ENCODE measurements around the gene IGSF8. TPM values are rescaled to one million over a fixed set of nuclear protein-coding genes. Genes with fewer than 3 reads are reported as not detected.

IGSF8 gene
- total RNA-seq, 1 experiment from 2014 or later: 14.0 TPM

DNA sequence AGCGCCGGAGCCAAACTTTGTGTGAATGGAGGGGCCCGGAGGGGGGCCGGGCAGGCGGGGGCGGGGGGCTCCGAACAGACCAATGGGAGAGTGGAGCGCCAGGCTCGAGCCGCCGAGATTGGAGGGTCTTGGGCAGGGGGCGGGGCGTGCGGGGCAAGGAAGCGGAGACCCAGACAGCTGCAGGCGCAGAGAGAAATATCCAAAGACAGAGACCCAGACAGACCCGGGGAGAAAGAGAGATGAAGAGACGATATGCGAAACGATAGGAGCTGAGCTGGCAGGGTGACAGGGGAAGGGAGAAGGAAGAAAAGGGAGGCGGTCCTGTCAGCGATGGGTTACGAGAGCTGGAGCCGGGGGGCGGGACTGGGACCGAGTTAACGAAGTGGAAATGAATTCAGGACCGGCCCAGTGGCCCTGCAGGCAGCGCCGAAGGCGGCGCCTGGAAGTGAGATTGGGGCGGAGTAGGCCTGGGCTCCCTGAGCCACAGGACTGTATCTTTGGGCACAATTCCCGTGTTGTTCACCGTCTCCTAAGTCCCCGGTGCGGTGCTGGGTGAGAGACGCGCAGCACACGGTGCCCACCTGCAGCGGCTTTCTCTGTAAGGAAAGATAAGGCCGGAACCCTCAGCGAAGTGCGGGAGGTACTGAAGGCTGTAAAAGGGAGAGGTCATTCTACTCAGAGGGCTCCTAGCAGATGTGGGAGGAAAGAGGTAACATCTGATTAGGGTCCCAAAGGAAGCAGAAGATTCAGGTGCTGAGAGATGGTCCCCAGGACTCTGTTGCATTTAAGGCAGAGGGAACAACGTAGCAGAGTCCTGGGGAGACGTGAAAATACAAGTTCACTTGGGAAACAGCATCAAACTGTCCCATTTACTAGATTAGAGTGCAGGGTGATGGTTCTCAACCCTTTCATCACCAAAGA, 27.9 kb downstream of the IGSF8 start:
- TF ChIP-seq, protein P1, sequence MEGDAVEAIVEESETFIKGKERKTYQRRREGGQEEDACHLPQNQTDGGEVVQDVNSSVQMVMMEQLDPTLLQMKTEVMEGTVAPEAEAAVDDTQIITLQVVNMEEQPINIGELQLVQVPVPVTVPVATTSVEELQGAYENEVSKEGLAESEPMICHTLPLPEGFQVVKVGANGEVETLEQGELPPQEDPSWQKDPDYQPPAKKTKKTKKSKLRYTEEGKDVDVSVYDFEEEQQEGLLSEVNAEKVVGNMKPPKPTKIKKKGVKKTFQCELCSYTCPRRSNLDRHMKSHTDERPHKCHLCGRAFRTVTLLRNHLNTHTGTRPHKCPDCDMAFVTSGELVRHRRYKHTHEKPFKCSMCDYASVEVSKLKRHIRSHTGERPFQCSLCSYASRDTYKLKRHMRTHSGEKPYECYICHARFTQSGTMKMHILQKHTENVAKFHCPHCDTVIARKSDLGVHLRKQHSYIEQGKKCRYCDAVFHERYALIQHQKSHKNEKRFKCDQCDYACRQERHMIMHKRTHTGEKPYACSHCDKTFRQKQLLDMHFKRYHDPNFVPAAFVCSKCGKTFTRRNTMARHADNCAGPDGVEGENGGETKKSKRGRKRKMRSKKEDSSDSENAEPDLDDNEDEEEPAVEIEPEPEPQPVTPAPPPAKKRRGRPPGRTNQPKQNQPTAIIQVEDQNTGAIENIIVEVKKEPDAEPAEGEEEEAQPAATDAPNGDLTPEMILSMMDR (conservative IDR thresholded peaks at IDR 0.05; ENCODE audit: low read depth, low read length): no peak
- TF ChIP-seq EZH2 (IDR thresholded peaks at IDR 0.05; ENCODE audit: borderline replicate concordance, low read depth, low read length, poor library complexity, severe bottlenecking): no peak
- ChIA-PET POLR2A (ENCODE audit: low non-redundant PET) (no interaction called here), CTCF (interaction anchor here (0.8 to 1.0 kb wide), 2 partner anchors 8 to 15 kb away, joined by 3 read pairs; no protein-coding TSS in a partner anchor)
- H3K36me3 ChIP-seq (ENCODE audit: insufficient read depth, low read length, poor library complexity, severe bottlenecking): no peaks in the 10 kb centered on the region
- peaks cover 11% of the 10 kb centered on the region for H3K27me3 ChIP-seq (replicated peaks; ENCODE audit: insufficient read depth, low read depth, low read length, poor library complexity)
- H3K4me3 ChIP-seq (ENCODE audit: low read depth, low read length, poor library complexity, severe bottlenecking): peak overlapping the region; percentile 47
- no peaks in the 10 kb centered on the region for H3K4me1 ChIP-seq (ENCODE audit: insufficient read depth, low read length, poor library complexity, severe bottlenecking)
- no peak overlapping the region for H3K27ac ChIP-seq (ENCODE audit: low read depth, low read length, poor library complexity, severe bottlenecking)
- H3K9me3 ChIP-seq (ENCODE audit: low read depth, low read length, poor library complexity, severe bottlenecking): no peaks in the 10 kb centered on the region
- DNase-seq (ENCODE audit: low spot score): peak; percentile 86
- intact Hi-C loops (cut with micrococcal nuclease; ENCODE audit: unreplicated experiment): no loop called here
- no TSS peak for BruUV-seq (replicated peaks)

DNA sequence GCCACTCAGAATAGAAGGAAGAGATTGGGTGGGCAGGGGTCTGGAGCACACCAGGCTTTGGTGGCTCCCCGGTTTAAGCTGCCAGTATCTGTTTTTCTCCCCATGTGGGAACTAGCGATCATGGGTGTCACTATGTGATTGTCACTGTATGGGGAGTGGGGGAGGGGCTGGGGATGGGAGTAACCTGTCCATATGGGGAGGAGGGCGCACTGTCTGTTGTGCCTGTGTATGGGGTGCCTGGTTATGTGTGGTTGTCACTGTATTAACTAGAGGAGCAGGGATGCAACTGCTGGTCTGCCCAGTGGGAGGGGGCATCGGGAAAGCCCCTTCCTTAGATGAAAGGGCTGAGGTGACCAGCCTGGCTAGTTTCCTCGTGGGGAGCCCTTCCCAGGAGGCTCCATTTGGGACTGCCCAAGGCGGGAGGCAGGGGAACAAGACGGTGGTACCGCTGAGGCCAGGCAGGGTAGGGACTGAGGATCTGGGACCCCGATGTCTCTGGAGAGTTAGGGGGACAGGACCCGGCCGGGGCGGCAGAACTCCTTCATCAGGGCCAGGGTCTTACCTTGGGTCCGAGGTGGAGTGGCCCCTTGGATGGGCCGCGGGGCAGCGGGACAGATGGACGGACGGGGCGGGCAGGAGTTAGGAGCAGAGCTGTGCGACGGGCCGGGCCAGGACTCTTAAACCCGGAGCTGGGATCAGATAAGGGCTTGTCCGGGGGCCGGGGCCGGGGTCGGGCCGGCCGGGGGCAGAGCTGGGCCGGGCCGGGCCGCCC, 28.8 kb downstream of the IGSF8 start, which contains the start of gene KCNJ10:
Gene KCNJ10, minus strand, starts transcription at position 701 of the 772 bp plus-strand sequence. CDS start 27,628 bp downstream, outside the sequence.
- Histone ChIP-seq H3K27me3 (replicated peaks; ENCODE audit: insufficient read depth, low read depth, low read length, poor library complexity) (peaks cover 11% of the 10 kb centered on the region), H3K4me3 (ENCODE audit: low read depth, low read length, poor library complexity, severe bottlenecking) (peak within 1 kb of the TSS; percentile 47), H3K36me3 (ENCODE audit: insufficient read depth, low read length, poor library complexity, severe bottlenecking) (no peaks in the 10 kb centered on the region), H3K27ac (ENCODE audit: low read depth, low read length, poor library complexity, severe bottlenecking) (no peak within 1 kb of the TSS), H3K9me3 (ENCODE audit: low read depth, low read length, poor library complexity, severe bottlenecking) (no peaks in the 10 kb centered on the region), H3K4me1 (ENCODE audit: insufficient read depth, low read length, poor library complexity, severe bottlenecking) (no peaks in the 10 kb centered on the region)
- no peak for TF ChIP-seq EZH2 (IDR thresholded peaks at IDR 0.05; ENCODE audit: borderline replicate concordance, low read depth, low read length, poor library complexity, severe bottlenecking)
- TF ChIP-seq, protein P1 (conservative IDR thresholded peaks at IDR 0.05; ENCODE audit: low read depth, low read length): no peak
- DNase-seq (ENCODE audit: low spot score): no peak
- CTCF ChIA-PET: interaction anchor here (0.8 to 1.0 kb wide), 2 partner anchors 9 to 16 kb away, joined by 3 read pairs; no protein-coding TSS in a partner anchor
- POLR2A ChIA-PET (ENCODE audit: low non-redundant PET): no interaction called here
- intact Hi-C loops (cut with micrococcal nuclease; ENCODE audit: unreplicated experiment): no loop called here
- no TSS peak for BruUV-seq (replicated peaks)

DNA sequence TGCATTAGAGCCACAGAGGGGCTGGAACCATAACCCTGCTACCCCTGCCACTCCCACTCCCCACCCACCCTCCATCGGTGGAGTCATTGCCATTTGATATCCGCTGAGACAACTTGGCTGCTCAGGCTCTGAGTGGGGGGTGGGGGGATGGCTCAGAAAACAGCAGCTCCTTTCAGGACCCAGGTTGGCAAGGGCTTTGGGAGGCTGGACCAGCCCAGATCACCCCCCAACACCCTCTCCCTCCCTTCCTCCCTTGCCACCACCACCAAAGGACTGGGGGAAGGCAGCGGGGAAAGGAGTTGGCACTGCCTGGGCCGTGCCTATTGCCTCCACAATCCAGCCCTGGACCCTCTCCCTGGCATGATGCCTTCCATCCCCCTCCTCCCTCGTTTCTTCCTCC, 30.2 kb downstream of the IGSF8 start:
- H3K27me3 ChIP-seq (replicated peaks; ENCODE audit: insufficient read depth, low read depth, low read length, poor library complexity): peaks cover 14% of the 10 kb centered on the region
- H3K27ac ChIP-seq (ENCODE audit: low read depth, low read length, poor library complexity, severe bottlenecking): no peak overlapping the region
- no peak for DNase-seq (ENCODE audit: low spot score)
- POLR2A ChIA-PET (ENCODE audit: low non-redundant PET): no interaction called here
- no peak overlapping the region for H3K4me3 ChIP-seq (ENCODE audit: low read depth, low read length, poor library complexity, severe bottlenecking)
- intact Hi-C loops (cut with micrococcal nuclease; ENCODE audit: unreplicated experiment): no loop called here
- H3K4me1 ChIP-seq (ENCODE audit: insufficient read depth, low read length, poor library complexity, severe bottlenecking): no peaks in the 10 kb centered on the region
- no TSS peak for BruUV-seq (replicated peaks)
- no peaks in the 10 kb centered on the region for H3K36me3 ChIP-seq (ENCODE audit: insufficient read depth, low read length, poor library complexity, severe bottlenecking)
- CTCF ChIA-PET: no interaction called here
- TF ChIP-seq, protein P1 (conservative IDR thresholded peaks at IDR 0.05; ENCODE audit: low read depth, low read length): no peak
- TF ChIP-seq EZH2 (IDR thresholded peaks at IDR 0.05; ENCODE audit: borderline replicate concordance, low read depth, low read length, poor library complexity, severe bottlenecking): no peak
- H3K9me3 ChIP-seq (ENCODE audit: low read depth, low read length, poor library complexity, severe bottlenecking): no peaks in the 10 kb centered on the region

All from A673 (cell line).